CD4-positive, alpha-beta T cell treated with Interleukin-4 for 4 hours (primary cell): Measurements from ENCODE around the gene CLEC12A.
"Not testable (repeated sequence)": the region's sequence is repeated elsewhere in the genome, so short reads cannot be mapped to it uniquely, and the experiment has no call there.

Experiments
- DNase-seq: peaks from one replicate; pipeline ENCODE4 v3.0.0-alpha.2; 2020

CLEC12A gene

GRCh38 chr12:9971181-9971580, at the start of gene CLEC12A:
CLEC12A (plus strand) TSS chr12:9971409; CDS start chr12:9971597, 188 bp downstream.
- DNase-seq: no peak

GRCh38 chr12:9922429-9922828, 48.8 kb upstream of the CLEC12A start:
- DNase-seq: no peak

GRCh38 chr12:9925705-9926393, 45.4 kb upstream of the CLEC12A start:
- DNase-seq: peak; percentile 52

GRCh38 chr12:9926876-9927275, 44.3 kb upstream of the CLEC12A start:
- DNase-seq: no peak

- DNase-seq: no peak
Measured at GRCh38 chr12:9928607-9929006, 42.6 kb upstream of the CLEC12A start.

- DNase-seq: no peak
Measured at GRCh38 chr12:9931245-9931644, 40.0 kb upstream of the CLEC12A start.

- no peak for DNase-seq
Measured at GRCh38 chr12:9932270-9932669, 38.9 kb upstream of the CLEC12A start, which contains the start of gene CLEC2A. CLEC2A (minus strand) TSS chr12:9932370; CDS start chr12:9932329, 41 bp downstream.

- DNase-seq: no peak
Measured at GRCh38 chr12:9933958-9934357, 37.3 kb upstream of the CLEC12A start.

GRCh38 chr12:9935026-9935425, 36.2 kb upstream of the CLEC12A start:
- DNase-seq: no peak

- DNase-seq: no peak
Measured at GRCh38 chr12:9936591-9936990, 34.6 kb upstream of the CLEC12A start.

- peak; percentile 20 for DNase-seq
Measured at GRCh38 chr12:9940375-9940774, 30.8 kb upstream of the CLEC12A start.

- no peak for DNase-seq
Measured at GRCh38 chr12:9941838-9942237, 29.4 kb upstream of the CLEC12A start.

GRCh38 chr12:9943240-9943639, 28.0 kb upstream of the CLEC12A start:
- DNase-seq: no peak

GRCh38 chr12:9944391-9944790, 26.8 kb upstream of the CLEC12A start:
- DNase-seq: no peak

- DNase-seq: no peak
Measured at GRCh38 chr12:9947674-9948073, 23.5 kb upstream of the CLEC12A start.

- DNase-seq: peak; percentile 50
Measured at GRCh38 chr12:9948606-9949296, 22.5 kb upstream of the CLEC12A start.

GRCh38 chr12:9951026-9951675, 20.1 kb upstream of the CLEC12A start:
- peak; percentile 49 for DNase-seq

GRCh38 chr12:9952954-9953729, 18.1 kb upstream of the CLEC12A start:
- DNase-seq: not testable (repeated sequence)

GRCh38 chr12:9957834-9958233, 13.4 kb upstream of the CLEC12A start:
- DNase-seq: peak; percentile 24

- DNase-seq: no peak
Measured at GRCh38 chr12:9960590-9960989, 10.6 kb upstream of the CLEC12A start.

- DNase-seq: no peak
Measured at GRCh38 chr12:9961106-9961505, 10.1 kb upstream of the CLEC12A start.

- no peak for DNase-seq
Measured at GRCh38 chr12:9961901-9962300, 9.3 kb upstream of the CLEC12A start.

- no peak for DNase-seq
Measured at GRCh38 chr12:9969673-9970072, 1.5 kb upstream of the CLEC12A start.
